KMS-11 (cell line): ENCODE results near the gene CD3E.

Experiments used
- H2AFZ ChIP-seq: fragments of 200-600 bp; sonication (generic); 2 replicates; pipeline ENCODE4 v1.6.1; 2016; ENCODE audit warnings: antibody characterized with exemption, mixed run types, low read depth
- H3K27ac ChIP-seq: fragments of 200-600 bp; sonication (generic); 2 replicates; pipeline ENCODE4 v1.6.1; 2016; ENCODE audit warnings: mild to moderate bottlenecking, mixed run types
- H3K27me3 ChIP-seq: fragments of 200-600 bp; sonication (generic); 2 replicates; pipeline ENCODE4 v1.6.1; 2017; ENCODE audit warnings: mild to moderate bottlenecking, low read depth, mixed run types, moderate library complexity; ENCODE audit not compliant: insufficient read depth
- H3K36me3 ChIP-seq: fragments of 200-600 bp; sonication (generic); 2 replicates; pipeline ENCODE4 v1.6.1; 2017; ENCODE audit warnings: mild to moderate bottlenecking, mixed run types; ENCODE audit not compliant: insufficient read depth
- H3K4me1 ChIP-seq: fragments of 200-600 bp; sonication (generic); 2 replicates; pipeline ENCODE4 v1.6.1; 2016; ENCODE audit warnings: mild to moderate bottlenecking, low read depth, mixed run types; ENCODE audit not compliant: poor library complexity, severe bottlenecking
- H3K4me2 ChIP-seq: fragments of 200-600 bp; sonication (generic); 2 replicates; pipeline ENCODE4 v1.7.0; 2016; ENCODE audit warnings: mild to moderate bottlenecking, mixed run types
- H3K4me3 ChIP-seq: fragments of 200-600 bp; sonication (generic); IDR thresholded peaks from 2 replicates; pipeline ENCODE4 v1.6.1; 2017; ENCODE audit warnings: low read depth, low read length, mixed read lengths; ENCODE audit not compliant: insufficient read depth
- H3K79me2 ChIP-seq: fragments of 200-600 bp; sonication (generic); 2 replicates; pipeline ENCODE4 v1.6.1; 2016; ENCODE audit warnings: low read depth, mixed run types; ENCODE audit not compliant: insufficient read depth
- H3K9ac ChIP-seq: fragments of 200-600 bp; sonication (generic); 2 replicates; pipeline ENCODE4 v1.6.1; 2016; ENCODE audit warnings: mild to moderate bottlenecking, mixed run types
- H4K20me1 ChIP-seq: fragments of 200-600 bp; sonication (generic); 2 replicates; pipeline ENCODE4 v1.6.1; 2016; ENCODE audit warnings: mild to moderate bottlenecking, mixed run types; ENCODE audit not compliant: insufficient read depth
- TF ChIP-seq, protein P1 (sequence below): fragments of 200-600 bp; sonication (generic); conservative IDR thresholded peaks from 2 replicates; pipeline ENCODE4 v1.6.1; 2017; ENCODE audit warnings: low read depth, mild to moderate bottlenecking, antibody characterized with exemption, low read length, moderate library complexity, mixed read lengths

Gene CD3E

DNA sequence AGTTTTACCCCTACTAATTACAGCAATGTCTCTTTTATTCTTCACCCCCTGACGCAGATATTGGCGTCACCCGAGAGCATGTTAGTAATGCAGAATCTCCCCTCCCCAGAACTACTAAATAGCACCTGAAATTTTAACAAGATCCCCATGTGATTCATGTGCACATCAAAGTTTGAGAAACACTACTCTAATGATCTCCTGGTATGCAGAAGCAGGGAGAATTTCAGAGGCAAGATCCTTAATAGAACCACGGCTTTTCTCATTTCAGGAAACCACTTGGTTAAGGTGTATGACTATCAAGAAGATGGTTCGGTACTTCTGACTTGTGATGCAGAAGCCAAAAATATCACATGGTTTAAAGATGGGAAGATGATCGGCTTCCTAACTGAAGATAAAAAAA, 44.9 kb downstream of the CD3E start:
- peaks cover 5% of the 10 kb centered on the region for H3K4me1 ChIP-seq
- no peaks in the 10 kb centered on the region for H4K20me1 ChIP-seq
- no peak overlapping the region for H3K4me3 ChIP-seq
- H3K36me3 ChIP-seq, result no peaks in the 10 kb centered on the region
- TF ChIP-seq, protein P1, sequence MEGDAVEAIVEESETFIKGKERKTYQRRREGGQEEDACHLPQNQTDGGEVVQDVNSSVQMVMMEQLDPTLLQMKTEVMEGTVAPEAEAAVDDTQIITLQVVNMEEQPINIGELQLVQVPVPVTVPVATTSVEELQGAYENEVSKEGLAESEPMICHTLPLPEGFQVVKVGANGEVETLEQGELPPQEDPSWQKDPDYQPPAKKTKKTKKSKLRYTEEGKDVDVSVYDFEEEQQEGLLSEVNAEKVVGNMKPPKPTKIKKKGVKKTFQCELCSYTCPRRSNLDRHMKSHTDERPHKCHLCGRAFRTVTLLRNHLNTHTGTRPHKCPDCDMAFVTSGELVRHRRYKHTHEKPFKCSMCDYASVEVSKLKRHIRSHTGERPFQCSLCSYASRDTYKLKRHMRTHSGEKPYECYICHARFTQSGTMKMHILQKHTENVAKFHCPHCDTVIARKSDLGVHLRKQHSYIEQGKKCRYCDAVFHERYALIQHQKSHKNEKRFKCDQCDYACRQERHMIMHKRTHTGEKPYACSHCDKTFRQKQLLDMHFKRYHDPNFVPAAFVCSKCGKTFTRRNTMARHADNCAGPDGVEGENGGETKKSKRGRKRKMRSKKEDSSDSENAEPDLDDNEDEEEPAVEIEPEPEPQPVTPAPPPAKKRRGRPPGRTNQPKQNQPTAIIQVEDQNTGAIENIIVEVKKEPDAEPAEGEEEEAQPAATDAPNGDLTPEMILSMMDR, result no peak
- no peaks in the 10 kb centered on the region for H3K27me3 ChIP-seq
- no peak overlapping the region for H3K9ac ChIP-seq
- H3K27ac ChIP-seq, result no peak overlapping the region
- H3K79me2 ChIP-seq, result no peaks in the 10 kb centered on the region
- no peak overlapping the region for H3K4me2 ChIP-seq
- H2AFZ ChIP-seq, result no peak overlapping the region

DNA sequence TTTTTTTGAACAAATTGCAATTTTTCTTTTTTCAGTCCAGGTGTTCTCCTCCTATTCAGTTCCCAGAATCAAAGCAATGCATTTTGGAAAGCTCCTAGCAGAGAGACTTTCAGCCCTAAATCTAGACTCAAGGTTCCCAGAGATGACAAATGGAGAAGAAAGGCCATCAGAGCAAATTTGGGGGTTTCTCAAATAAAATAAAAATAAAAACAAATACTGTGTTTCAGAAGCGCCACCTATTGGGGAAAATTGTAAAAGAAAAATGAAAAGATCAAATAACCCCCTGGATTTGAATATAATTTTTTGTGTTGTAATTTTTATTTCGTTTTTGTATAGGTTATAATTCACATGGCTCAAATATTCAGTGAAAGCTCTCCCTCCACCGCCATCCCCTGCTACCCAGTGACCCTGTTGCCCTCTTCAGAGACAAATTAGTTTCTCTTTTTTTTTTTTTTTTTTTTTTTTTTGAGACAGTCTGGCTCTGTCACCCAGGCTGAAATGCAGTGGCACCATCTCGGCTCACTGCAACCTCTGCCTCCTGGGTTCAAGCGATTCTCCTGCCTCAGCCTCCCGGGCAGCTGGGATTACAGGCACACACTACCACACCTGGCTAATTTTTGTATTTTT, 48.7 kb downstream of the CD3E start:
- TF ChIP-seq, protein P1, result peak; percentile 77
- H3K4me3 ChIP-seq, result no peak overlapping the region
- no peaks in the 10 kb centered on the region for H3K36me3 ChIP-seq
- no peaks in the 10 kb centered on the region for H3K79me2 ChIP-seq
- H2AFZ ChIP-seq, result peak overlapping the region; percentile 41; the same call in 1 of the 2 replicates
- H4K20me1 ChIP-seq, result no peaks in the 10 kb centered on the region
- no peak overlapping the region for H3K4me2 ChIP-seq
- no peak overlapping the region for H3K27ac ChIP-seq
- no peak overlapping the region for H3K9ac ChIP-seq
- no peaks in the 10 kb centered on the region for H3K27me3 ChIP-seq
- H3K4me1 ChIP-seq, result peaks cover 5% of the 10 kb centered on the region

DNA sequence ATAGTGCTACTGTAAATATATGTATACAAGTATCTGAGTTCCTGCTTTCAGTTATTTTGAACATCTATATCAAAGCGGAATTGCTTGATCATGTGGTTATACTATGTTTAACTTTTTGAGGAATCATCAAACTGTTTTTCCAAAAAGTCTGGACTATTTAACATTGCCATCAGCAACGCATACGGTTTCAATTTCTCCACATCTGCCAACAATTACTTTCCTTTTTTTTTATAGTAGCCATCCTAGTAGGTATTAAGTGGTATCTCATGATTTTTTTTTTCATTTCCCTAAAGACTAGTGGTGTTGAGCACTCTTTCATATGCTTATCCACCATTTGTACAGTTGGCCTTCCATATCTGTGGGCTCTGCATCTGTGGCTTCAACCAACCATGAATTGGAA, 53.5 kb downstream of the CD3E start:
- Histone ChIP-seq H3K4me1 (peaks cover 11% of the 10 kb centered on the region), H2AFZ (no peak overlapping the region), H3K9ac (no peak overlapping the region), H3K27me3 (no peaks in the 10 kb centered on the region), H3K79me2 (peaks cover 28% of the 10 kb centered on the region), H4K20me1 (no peaks in the 10 kb centered on the region), H3K4me3 (no peak overlapping the region), H3K4me2 (no peak overlapping the region), H3K36me3 (no peaks in the 10 kb centered on the region), H3K27ac (no peak overlapping the region)
- TF ChIP-seq, protein P1, result no peak

DNA sequence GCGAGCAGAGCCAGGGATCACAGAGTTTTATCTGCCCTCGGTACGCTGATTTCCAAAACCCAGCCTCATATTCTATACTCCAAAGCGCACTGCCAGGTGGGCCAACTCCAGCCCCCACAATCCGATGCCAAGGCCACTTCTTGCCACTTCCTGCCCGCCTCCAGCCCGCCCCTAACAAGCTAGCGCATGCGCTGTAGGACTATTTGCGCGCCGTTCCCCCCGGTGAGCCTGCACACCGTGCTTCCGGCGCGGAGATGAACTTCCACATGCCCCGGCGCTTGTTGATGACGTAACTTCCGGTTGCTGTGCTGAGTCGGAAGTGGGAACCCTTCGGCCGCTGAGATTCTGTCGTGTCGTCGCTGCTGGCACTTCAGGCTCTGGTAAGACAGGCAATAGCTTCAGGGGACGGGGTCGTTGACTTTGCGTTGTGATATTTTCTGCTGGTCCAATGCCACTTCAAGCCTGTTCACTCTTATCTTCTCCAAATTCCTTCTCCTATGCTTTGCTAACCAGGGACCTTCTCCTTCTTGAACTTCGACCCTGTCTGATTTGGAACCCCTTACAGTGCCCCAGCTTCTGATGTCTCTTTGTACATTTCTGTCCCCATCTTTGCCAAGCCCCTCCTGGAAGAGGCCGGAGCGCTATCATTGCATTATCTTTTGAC, 54.9 kb downstream of the CD3E start, which contains the start of gene UBE4A:
UBE4A (plus strand) TSS at position 306 of the 664 bp plus-strand sequence. CDS start 5,481 bp downstream, outside the sequence.
- Histone ChIP-seq H2AFZ (peak within 1 kb of the TSS; percentile 84), H3K9ac (peak within 1 kb of the TSS; percentile 65; the same call in 1 of the 2 replicates), H3K4me2 (peak within 1 kb of the TSS; percentile 82), H4K20me1 (no peaks in the 10 kb centered on the region), H3K27ac (peak within 1 kb of the TSS; percentile 53), H3K4me1 (peaks cover 8% of the 10 kb centered on the region), H3K27me3 (no peaks in the 10 kb centered on the region), H3K36me3 (no peaks in the 10 kb centered on the region), H3K4me3 (no peak within 1 kb of the TSS), H3K79me2 (peaks cover 28% of the 10 kb centered on the region)
- TF ChIP-seq, protein P1, result no peak
